Stimulated activated CD4-positive, alpha-beta T cell treated with anti-CD3 and anti-CD28 coated beads, Interleukin-12 subunit alpha, Interleukin-12 subunit beta, amount 100 ng/mL, for 48 hours (primary cell): ENCODE results near the gene MATN1.

ENCODE experiments used
- DNase-seq, 3 donors: peaks; one replicate each; pipeline ENCODE4 v3.0.0-alpha.2; 2020; ENCODE audit warnings: low read depth in 2 of 3, low spot score in 1 of 3

Gene MATN1

GRCh38 chr1:30732277-30732996 lies 9.1 kb upstream of the MATN1 start:
- no peak for DNase-seq

GRCh38 chr1:30731806-30732276 lies 8.5 kb upstream of the MATN1 start:
- no peak for DNase-seq

DNA sequence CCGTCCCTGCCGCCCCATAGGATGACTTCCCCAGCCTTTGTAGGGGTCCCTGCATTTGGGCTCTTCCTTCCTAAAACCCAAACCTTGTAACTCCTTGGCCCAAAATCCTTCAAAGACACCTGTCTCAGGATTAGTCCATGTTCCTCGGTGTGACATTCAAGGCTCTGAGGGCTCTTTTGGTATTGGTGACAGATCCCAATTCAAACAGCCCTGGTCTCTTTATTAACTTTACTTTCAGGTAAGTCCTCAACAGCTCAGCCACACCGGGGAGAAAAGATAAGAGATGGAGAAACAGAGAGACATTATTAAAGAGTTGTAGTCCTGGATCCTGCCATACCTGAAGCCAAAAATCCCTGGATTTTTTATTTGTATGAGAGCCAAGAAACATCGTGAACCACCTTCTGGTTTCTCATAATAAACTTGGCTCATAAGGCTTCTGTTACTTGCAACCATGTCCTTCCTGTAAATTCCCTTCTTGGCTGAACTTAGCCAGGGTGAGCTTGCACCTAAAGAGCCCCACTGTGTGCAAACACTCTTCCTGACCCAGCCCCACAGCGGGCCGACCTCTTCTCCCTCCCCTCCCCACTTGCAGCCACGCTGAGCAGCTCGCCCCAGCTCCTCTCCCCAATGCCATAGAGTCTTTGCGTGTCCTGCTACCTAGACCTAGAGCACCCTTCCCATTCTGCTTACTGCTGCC lies 7.9 kb upstream of the MATN1 start:
- no peak for DNase-seq

DNA sequence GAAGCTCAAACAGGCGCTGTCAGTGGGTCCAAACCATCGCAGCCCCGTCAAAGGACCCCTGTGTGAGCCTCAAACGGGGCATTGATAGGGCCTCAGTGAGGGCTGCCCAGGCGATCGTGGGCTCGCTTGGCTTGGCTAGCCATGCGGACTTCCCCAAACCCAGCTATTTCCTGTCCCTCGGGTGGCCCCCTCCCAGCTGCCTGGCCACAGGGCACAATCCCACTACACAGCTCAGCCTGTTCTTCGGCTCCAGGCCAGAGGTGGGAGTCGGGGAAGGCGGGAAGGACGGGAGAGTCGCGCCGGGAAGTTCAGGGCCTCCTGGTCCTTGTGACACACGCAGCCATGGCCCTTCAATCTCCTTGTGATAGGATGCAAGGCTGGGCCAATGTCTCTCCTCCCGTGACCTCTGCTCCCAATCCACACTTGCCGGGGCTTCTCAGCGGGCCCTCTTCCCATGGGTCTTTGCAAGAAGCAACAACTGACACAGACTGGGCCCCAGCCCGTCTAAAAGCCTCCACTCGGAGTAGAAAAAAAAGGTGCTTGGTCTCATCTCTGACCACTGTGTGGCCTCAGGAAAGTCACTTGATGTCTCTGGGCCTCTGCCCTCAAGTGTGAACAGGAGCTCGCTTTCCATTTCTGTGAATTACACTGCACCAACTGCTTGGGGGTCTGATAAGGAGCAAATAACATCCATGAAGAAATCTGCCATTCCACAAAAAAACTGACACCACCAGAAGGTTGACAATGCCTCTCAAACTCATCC lies 7.1 kb upstream of the MATN1 start:
- no peak for DNase-seq

GRCh38 chr1:30729901-30730300 lies 6.5 kb upstream of the MATN1 start:
- no peak for DNase-seq

- DNase-seq, result no peak
Observed at GRCh38 chr1:30728832-30729638, 5.7 kb upstream of the MATN1 start.

GRCh38 chr1:30728340-30728739 lies 5.0 kb upstream of the MATN1 start:
- DNase-seq, result no peak

GRCh38 chr1:30727824-30728223 lies 4.4 kb upstream of the MATN1 start:
- DNase-seq, result no peak

- DNase-seq, result no peak
Observed at GRCh38 chr1:30726773-30727684, 3.6 kb upstream of the MATN1 start.

- DNase-seq, result no peak
Observed at GRCh38 chr1:30726236-30726635, 2.9 kb upstream of the MATN1 start.

DNA sequence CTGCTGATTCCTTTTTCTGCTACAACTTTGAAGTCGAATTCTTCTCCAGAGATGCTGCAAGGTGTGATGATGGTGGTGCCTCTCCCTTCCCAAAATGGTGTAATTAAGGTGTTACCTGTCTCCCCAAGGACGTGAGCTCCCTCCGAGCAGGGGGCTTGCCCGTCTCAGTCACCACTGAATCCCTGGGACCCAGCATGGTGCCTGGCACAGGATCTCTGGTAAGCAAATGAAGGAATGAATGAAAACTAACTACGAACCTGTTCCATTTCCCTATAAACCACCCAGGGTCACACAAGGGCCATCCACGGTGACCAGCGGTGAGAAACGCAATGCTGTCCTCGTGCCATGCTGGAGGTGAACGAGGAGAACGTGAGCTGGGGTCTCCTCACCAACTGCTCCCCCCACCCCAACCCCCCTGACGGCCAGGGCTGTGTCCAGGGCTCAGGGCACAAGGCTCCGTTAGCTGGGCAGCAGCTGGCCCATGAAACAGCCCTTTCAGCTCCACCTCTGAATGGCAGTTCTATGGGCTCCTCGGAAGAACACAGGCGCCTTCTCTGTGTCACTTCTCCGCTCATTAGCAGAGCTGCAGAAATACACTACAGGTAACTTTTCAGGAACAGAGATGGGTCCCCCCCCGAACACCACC lies 2.2 kb upstream of the MATN1 start:
- DNase-seq, result no peak

GRCh38 chr1:30724655-30725421 lies 1.5 kb upstream of the MATN1 start:
- no peak for DNase-seq

- no peak for DNase-seq
Observed at GRCh38 chr1:30724175-30724574, 790 bp upstream of the MATN1 start.

DNA sequence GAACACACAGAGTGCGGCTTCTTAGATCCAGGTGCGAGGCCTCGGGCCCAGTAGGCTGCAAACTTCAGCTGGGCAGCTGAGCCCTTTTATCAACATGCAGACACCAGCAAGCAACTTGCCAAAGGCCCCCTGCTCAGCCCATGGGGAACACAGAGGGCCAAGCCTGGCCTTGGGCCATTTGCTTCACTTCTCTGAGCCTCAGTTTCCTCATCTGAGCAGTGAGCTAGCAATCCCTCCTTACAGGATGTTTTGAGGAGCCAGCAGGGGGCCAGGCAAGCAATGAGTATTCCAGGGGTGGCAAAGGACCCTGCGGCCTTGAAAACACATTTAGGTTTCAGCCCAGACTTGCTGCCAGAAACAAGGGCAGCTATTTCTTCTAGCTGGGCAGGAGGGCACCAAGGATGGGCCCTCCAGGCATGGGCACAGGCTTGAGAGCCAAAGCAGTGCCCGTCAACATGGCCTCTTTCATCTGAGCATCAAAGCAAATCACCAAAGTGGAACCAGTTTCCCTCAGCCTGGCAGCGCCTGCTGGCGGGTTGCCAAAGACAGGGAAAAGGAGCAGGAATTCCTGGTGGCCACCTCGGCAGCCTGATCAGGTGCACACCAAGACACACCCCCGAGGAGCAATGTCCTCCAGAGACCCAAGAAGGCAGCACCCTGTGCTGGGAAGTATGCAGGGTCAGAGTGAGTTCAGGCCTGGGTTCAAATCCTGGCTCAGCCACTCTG lies 1.4 kb downstream of the MATN1 start:
- DNase-seq, result no peak

GRCh38 chr1:30721341-30721793 lies 2.0 kb downstream of the MATN1 start:
- DNase-seq, result no peak

DNA sequence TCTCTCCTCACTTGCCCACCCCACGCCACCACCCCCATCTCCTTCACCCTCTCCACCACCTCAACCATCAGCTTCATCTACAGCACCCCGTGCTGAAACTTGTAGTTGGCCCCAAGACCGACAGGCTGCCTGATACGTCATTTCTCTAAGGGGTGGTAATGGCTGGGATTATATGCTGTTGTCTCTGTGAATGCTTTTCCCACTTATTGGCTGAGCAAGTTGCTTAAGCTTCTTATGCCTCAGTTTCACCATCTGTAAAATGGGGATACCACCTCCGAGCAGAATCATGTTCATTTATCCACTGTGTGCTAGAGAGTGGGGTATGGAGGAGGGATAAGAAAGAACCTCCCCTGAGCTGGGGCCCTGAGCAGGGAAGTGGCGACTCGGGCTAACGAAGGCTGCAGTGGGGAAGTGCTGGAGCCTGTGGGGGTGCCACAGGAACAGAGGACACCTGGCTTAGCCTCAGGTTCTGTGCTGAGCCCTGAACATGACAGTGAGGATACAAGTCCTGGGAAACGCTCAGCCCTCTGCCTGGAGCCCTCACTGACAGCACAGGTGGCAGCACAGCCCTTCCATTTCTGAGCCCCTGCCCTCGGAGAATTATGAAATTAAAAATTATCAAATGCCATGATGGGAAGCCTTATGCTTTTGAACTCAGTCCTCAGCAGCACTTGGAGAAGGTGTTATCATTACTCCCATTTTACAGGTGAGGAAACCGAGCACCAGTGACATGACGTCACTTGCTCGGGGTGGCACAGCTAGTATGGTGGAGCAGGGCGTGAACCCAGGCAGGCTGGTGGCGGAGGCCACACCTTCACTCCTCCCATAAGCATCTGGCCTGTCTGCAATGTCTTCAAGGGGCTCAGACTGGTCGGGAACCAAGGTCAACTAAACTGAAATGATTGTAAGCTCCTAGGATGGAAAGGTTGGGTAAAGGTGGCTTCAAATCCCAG lies 2.8 kb downstream of the MATN1 start:
- no peak for DNase-seq
